Measurements from ENCODE around the gene ZNF630. TPM values are rescaled to one million over a fixed set of nuclear protein-coding genes. Genes with fewer than 3 reads are reported as not detected.
A peak's percentile ranks its signal among the peaks of the same experiment; 100 is the strongest.
"Not testable (repeated sequence)": the region's sequence is repeated elsewhere in the genome, so short reads cannot be mapped to it uniquely, and the experiment has no call there.

The ZNF630 gene
- total RNA-seq: 1.2 and 1.6 TPM in 2 replicates
- 1.7 and 2.2 TPM in 2 replicates for polyA plus RNA-seq

- Histone ChIP-seq H3K4me1 (ENCODE audit: low read depth) (no peaks in the 10 kb centered on the region), H3K27ac (peak within 1 kb of the TSS; percentile 95), H3K9me3 (ENCODE audit: low read depth) (no peaks in the 10 kb centered on the region), H3K36me3 (no peaks in the 10 kb centered on the region), H3K4me3 (peak within 1 kb of the TSS; percentile 54), H3K27me3 (no peaks in the 10 kb centered on the region)
- TF ChIP-seq, protein P1, sequence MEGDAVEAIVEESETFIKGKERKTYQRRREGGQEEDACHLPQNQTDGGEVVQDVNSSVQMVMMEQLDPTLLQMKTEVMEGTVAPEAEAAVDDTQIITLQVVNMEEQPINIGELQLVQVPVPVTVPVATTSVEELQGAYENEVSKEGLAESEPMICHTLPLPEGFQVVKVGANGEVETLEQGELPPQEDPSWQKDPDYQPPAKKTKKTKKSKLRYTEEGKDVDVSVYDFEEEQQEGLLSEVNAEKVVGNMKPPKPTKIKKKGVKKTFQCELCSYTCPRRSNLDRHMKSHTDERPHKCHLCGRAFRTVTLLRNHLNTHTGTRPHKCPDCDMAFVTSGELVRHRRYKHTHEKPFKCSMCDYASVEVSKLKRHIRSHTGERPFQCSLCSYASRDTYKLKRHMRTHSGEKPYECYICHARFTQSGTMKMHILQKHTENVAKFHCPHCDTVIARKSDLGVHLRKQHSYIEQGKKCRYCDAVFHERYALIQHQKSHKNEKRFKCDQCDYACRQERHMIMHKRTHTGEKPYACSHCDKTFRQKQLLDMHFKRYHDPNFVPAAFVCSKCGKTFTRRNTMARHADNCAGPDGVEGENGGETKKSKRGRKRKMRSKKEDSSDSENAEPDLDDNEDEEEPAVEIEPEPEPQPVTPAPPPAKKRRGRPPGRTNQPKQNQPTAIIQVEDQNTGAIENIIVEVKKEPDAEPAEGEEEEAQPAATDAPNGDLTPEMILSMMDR (IDR thresholded peaks at IDR 0.05; ENCODE audit: low read depth, low read length): no peak
- DNase-seq (ENCODE audit: low read depth in 1 of 2, low spot score in 1 of 2): peak; percentile 72 to 73
These were observed at the start of gene ZNF630 for GRCh38 chrX:48071064-48071985. Gene ZNF630 (minus strand): TSS chrX:48071640. CDS start chrX:48066886, 4,754 bp downstream.

- Histone ChIP-seq H3K27ac (no peak overlapping the region), H3K4me3 (no peak overlapping the region), H3K36me3 (no peaks in the 10 kb centered on the region), H3K9me3 (ENCODE audit: low read depth) (no peaks in the 10 kb centered on the region), H3K4me1 (ENCODE audit: low read depth) (no peaks in the 10 kb centered on the region), H3K27me3 (no peaks in the 10 kb centered on the region)
- DNase-seq (ENCODE audit: low read depth in 1 of 2, low spot score in 1 of 2): no peak
- TF ChIP-seq, protein P1 (IDR thresholded peaks at IDR 0.05; ENCODE audit: low read depth, low read length): no peak
These were observed 36.3 kb upstream of the ZNF630 start for GRCh38 chrX:48107717-48108116.

DNA sequence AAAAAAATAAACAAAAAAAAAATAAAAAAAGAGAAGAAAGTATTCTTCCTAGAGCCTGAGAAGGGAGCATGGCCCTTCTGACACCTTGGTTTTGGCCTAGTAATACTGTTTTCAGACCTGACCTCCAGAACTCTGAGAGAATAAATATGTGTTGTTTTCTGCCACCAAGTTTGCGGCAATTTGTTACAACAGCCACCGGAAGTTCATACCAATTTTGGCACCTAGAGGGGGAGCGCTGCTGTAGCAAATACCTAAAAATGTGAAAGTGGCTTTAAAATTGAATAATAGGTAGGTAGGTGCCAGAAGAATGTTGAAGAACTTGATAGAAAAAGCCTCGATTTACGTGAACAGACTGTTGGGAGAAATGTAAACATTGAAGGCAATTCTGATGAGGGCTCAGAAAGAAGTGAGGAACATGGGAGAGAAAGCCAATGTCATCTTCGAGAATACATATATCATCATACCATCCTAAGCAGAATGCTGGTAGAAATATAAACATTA is 31.5 kb upstream of the ZNF630 start:
- Histone ChIP-seq H3K4me1 (ENCODE audit: low read depth) (no peaks in the 10 kb centered on the region), H3K4me3 (no peak overlapping the region), H3K9me3 (ENCODE audit: low read depth) (no peaks in the 10 kb centered on the region), H3K36me3 (no peaks in the 10 kb centered on the region), H3K27ac (no peak overlapping the region), H3K27me3 (no peaks in the 10 kb centered on the region)
- DNase-seq (ENCODE audit: low read depth in 1 of 2, low spot score in 1 of 2): no peak
- TF ChIP-seq, protein P1 (IDR thresholded peaks at IDR 0.05; ENCODE audit: low read depth, low read length): no peak

DNA sequence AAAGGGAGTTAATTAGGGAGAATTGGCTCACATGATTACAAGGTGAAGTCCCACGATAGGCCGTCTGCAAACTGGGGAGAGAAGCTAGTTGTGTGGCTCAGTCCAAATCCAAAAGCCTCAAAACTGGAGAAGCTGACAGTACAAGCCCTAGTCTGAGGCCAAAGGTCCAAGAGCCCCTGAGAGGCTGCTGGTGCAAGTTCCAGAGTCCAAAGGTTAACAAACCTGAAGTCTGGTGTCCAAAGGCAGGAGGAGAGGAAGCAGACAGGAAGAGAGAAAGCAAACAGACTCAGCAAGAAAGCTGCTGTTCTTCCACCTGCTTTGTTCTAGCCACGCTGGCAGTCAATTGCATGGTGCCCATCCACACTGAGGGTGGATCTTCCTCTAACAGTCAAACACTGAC is 30.0 kb upstream of the ZNF630 start:
- Histone ChIP-seq H3K4me1 (ENCODE audit: low read depth) (no peaks in the 10 kb centered on the region), H3K36me3 (no peaks in the 10 kb centered on the region), H3K4me3 (no peak overlapping the region), H3K9me3 (ENCODE audit: low read depth) (no peaks in the 10 kb centered on the region), H3K27ac (no peak overlapping the region), H3K27me3 (no peaks in the 10 kb centered on the region)
- DNase-seq (ENCODE audit: low read depth in 1 of 2, low spot score in 1 of 2): no peak
- TF ChIP-seq, protein P1 (IDR thresholded peaks at IDR 0.05; ENCODE audit: low read depth, low read length): no peak

DNA sequence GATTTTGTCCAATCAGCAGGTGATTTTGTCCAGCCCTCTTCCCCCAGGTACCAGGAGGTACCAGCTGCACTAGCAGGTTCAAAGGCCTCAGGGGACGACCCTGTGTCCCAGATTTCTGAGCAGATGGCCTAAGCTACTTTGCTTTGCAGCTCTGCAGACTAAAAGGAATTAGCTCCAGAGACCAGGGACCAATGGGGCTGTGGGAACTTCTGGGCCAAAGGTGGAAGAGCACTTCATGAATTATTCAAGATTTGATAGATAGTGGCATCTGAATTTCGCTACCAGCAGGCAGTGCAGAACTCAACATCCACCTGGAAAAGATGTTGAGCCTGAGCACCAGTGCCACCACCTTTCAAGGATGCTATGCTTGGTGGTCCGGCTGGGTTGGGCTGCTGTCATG is 21.1 kb upstream of the ZNF630 start:
- H3K4me3 ChIP-seq; H3K36me3 ChIP-seq; DNase-seq (ENCODE audit: low read depth in 1 of 2, low spot score in 1 of 2); H3K9me3 ChIP-seq (ENCODE audit: low read depth); H3K27me3 ChIP-seq; H3K4me1 ChIP-seq (ENCODE audit: low read depth); H3K27ac ChIP-seq: not testable (repeated sequence)

GRCh38 chrX:48090123-48090522 is 18.7 kb upstream of the ZNF630 start:
- no peak for DNase-seq (ENCODE audit: low read depth in 1 of 2, low spot score in 1 of 2)
- Histone ChIP-seq H3K4me3 (no peak overlapping the region), H3K27me3 (no peaks in the 10 kb centered on the region), H3K9me3 (ENCODE audit: low read depth) (no peaks in the 10 kb centered on the region), H3K27ac (no peak overlapping the region), H3K4me1 (ENCODE audit: low read depth) (no peaks in the 10 kb centered on the region), H3K36me3 (no peaks in the 10 kb centered on the region)
- TF ChIP-seq, protein P1 (IDR thresholded peaks at IDR 0.05; ENCODE audit: low read depth, low read length): no peak
